ENCODE data around the gene MGME1. TPM values are rescaled to one million over a fixed set of nuclear protein-coding genes. Genes with fewer than 3 reads are reported as not detected.
A peak's percentile ranks its signal among the peaks of the same experiment; 100 is the strongest.

Gene MGME1
- total and polyA plus RNA-seq, 9 of the 15 experiments (the other 6 are each of a cell fraction or from before 2014, with no cell fraction given) = 13.4 to 45.1 (median 30.6) TPM

- no peak for TF ChIP-seq RERE (CRISPR knock-in tag; IDR thresholded peaks at IDR 0.05; ENCODE audit: borderline replicate concordance)
- peak in 1 of 2 experiments; percentile 20; a peak in 1 of 4 replicates for TF ChIP-seq ETV6 (IDR thresholded peaks at IDR 0.05; ENCODE audit: borderline replicate concordance in 1 of 2, low read depth in 2 of 2, low read length in 1 of 2)
- no peak for TF ChIP-seq ETV6 (CRISPR knock-in tag; IDR thresholded peaks at IDR 0.05; ENCODE audit: borderline replicate concordance)
- no peak for TF ChIP-seq SNRNP70 (optimal IDR thresholded peaks at IDR 0.05; ENCODE audit: low read depth, low read length)
- no peak for TF ChIP-seq DMBX1 (CRISPR knock-in tag; IDR thresholded peaks at IDR 0.05; ENCODE audit: borderline replicate concordance)
- TF ChIP-seq ZBTB9 (CRISPR knock-in tag; IDR thresholded peaks at IDR 0.05) = no peak
- TF ChIP-seq FIP1L1 (IDR thresholded peaks at IDR 0.05; ENCODE audit: low read depth, low read length, poor library complexity, severe bottlenecking) = peak; percentile 77
- TF ChIP-seq ARHGAP35 (IDR thresholded peaks at IDR 0.05; ENCODE audit: partially characterized antibody) = peak; percentile 90
- no peak for TF ChIP-seq ZNF655 (CRISPR knock-in tag; IDR thresholded peaks at IDR 0.05)
- peak; percentile 97 to 98 for TF ChIP-seq MNT (conservative IDR thresholded peaks at IDR 0.05)
- no peak for TF ChIP-seq ZNF224 (CRISPR knock-in tag; IDR thresholded peaks at IDR 0.05)
- no peak for TF ChIP-seq ARID1B (IDR thresholded peaks at IDR 0.05)
- TF ChIP-seq WHSC1 (IDR thresholded peaks at IDR 0.05; ENCODE audit: low read length) = no peak
- peak; percentile 100 for TF ChIP-seq MYC (IDR thresholded peaks at IDR 0.05; ENCODE audit: low read depth, low read length)
- TF ChIP-seq MYC (CRISPR knock-in tag; IDR thresholded peaks at IDR 0.05; ENCODE audit: borderline replicate concordance, low read depth) = peak; percentile 100
- no peak for TF ChIP-seq ZNF12 (CRISPR knock-in tag; IDR thresholded peaks at IDR 0.05)
- no peak for TF ChIP-seq POLR2AphosphoS2 (IDR thresholded peaks at IDR 0.05; ENCODE audit: low read length)
These were observed at the start of gene MGME1, which contains the start of gene SNX5 (continued) for GRCh38 chr20:17968366-17969277.
